Upper lobe of left lung (tissue), 6 donors: ENCODE results near the gene DST. TPM values are rescaled to one million over a fixed set of nuclear protein-coding genes. Genes with fewer than 3 reads are reported as not detected.

Experiments
- ATAC-seq, 2 donors: fragments of 200-7000 bp; cut with Tn5 transposase; one replicate each; pipeline ENCODE4 v1.9.1; 2022; ENCODE audit warnings: mild to moderate bottlenecking in 2 of 2, moderate library complexity in 2 of 2; ENCODE audit not compliant: low FRiP score in 2 of 2
- DNase-seq, 2 donors: peaks; one replicate each; pipeline ENCODE4 v3.0.0-alpha.2; 2019 to 2020
- H3K27ac ChIP-seq, 4 donors: fragments of 200-600 bp; sonication (generic); one replicate each; pipeline ENCODE4 v1.5.1; 2016 to 2019
- H3K27me3 ChIP-seq, 4 donors: fragments of 200-600 bp; sonication (generic); one replicate each; pipeline ENCODE4 v1.5.1; 2017 to 2019
- H3K36me3 ChIP-seq, 4 donors: fragments of 200-600 bp; sonication (generic); one replicate each; pipeline ENCODE4 v1.5.1; 2016 to 2019
- H3K4me1 ChIP-seq, 4 donors: fragments of 200-600 bp; sonication (generic); one replicate each; pipeline ENCODE4 v1.5.1; 2018 to 2019
- H3K4me3 ChIP-seq, 4 donors: fragments of 200-600 bp; sonication (generic); one replicate each; pipeline ENCODE4 v1.5.1; 2017 to 2019; ENCODE audit warnings: mild to moderate bottlenecking in 2 of 4, moderate library complexity in 1 of 4
- H3K9me3 ChIP-seq, 4 donors: fragments of 200-600 bp; sonication (generic); one replicate each; pipeline ENCODE4 v1.5.1; 2018 to 2019
- CTCF ChIP-seq, 6 experiments: fragments of 450-650 bp in 4 of 6; fragments of 200-600 bp in 2 of 6; sonication (generic) in 2 of 6; IDR thresholded peaks; one replicate each; pipeline ENCODE4 v1.5.1; 2016 to 2019; ENCODE audit warnings: antibody characterized with exemption in 6 of 6
- EP300 ChIP-seq, 4 donors: sonication (generic); formaldehyde crosslinking; IDR thresholded peaks; one replicate each; pipeline ENCODE4 v1.5.1; 2017; ENCODE audit warnings: antibody characterized with exemption in 4 of 4, control low read depth in 2 of 4
- POLR2A ChIP-seq, 4 donors: fragments of 450-650 bp; IDR thresholded peaks; one replicate each; pipeline ENCODE4 v1.5.1; 2016 to 2017; ENCODE audit warnings: antibody characterized with exemption in 4 of 4, mild to moderate bottlenecking in 2 of 4
- POLR2AphosphoS5 ChIP-seq, 2 donors: sonication (generic); formaldehyde crosslinking; IDR thresholded peaks; one replicate each; pipeline ENCODE4 v1.5.1; 2017; ENCODE audit warnings: antibody characterized with exemption in 2 of 2
- WGBS, 2 donors: methylation state at CpG; one replicate each; pipeline ENCODE4 v1.1.5; 2017 to 2018; 5-methylcytosine and 5-hydroxymethylcytosine counted together
- total RNA-seq, 6 donors: library from RNA; depleted of rRNA in 4 of 6; stranded (reverse); fragments of >200 nt in 4 of 6; gene quantifications; one replicate each; pipeline versions ENCODE4 v1.1.0 to v1.2.1, GENCODE V29; 2016 to 2021
- donor health status: DM: no; HTN: no; CAD: no; lungs with moderate emphysema.
- donor health status: DM: no; HTN: yes; CAD: no; lungs with severe emphysema.

DST gene
- total RNA-seq, 6 donors from 2014 or later = 241 to 477 (median 341) TPM

GRCh38 chr6:56537223-56537770, 105.4 kb downstream of the DST start:
- H3K4me1 ChIP-seq = peaks cover 10 to 33% (median 24%) of the 10 kb centered on the region in 4 donors
- TF ChIP-seq POLR2AphosphoS5 (IDR thresholded peaks at IDR 0.05) (no peak), CTCF (IDR thresholded peaks at IDR 0.05) (no peak), POLR2A (IDR thresholded peaks at IDR 0.05) (no peak), EP300 (IDR thresholded peaks at IDR 0.05) (no peak)
- ATAC-seq (no peak), DNase-seq (no peak)
- peak overlapping the region in 2 of 4 donors; percentile 37 to 52 for H3K27ac ChIP-seq
- H3K9me3 ChIP-seq = no peaks in the 10 kb centered on the region
- peak overlapping the region in 3 of 4 donors; percentile 6 to 59 (median 55) for H3K4me3 ChIP-seq
- no peaks in the 10 kb centered on the region for H3K27me3 ChIP-seq
- peaks cover 0 to 34% (median 2%) of the 10 kb centered on the region in 4 donors for H3K36me3 ChIP-seq

DNA sequence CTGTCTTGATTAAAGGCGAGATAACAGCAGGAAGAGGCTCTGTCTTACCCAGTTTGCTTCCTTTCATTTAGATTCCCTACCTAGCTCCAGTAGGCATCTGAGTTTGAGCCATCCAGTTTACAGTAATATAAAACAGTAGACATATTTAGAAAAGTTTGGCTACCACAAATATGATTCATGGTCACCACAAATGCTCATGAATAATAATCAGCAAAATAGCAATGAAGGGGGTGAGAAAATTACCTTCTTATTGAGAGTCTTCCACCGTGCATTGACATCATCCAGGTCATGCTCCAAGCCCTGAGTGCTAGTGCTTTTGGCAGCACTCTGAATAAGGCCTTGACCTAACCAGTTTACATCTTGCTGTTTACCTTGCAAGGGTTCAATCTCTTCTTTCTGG, 106.2 kb downstream of the DST start:
- H3K4me1 ChIP-seq = peaks cover 4 to 33% (median 19%) of the 10 kb centered on the region in 4 donors
- 81 to 84% methylated on average over 2 of the region's 2 CpGs for WGBS, 2 donors
- H3K36me3 ChIP-seq = peaks cover 0 to 41% (median 5%) of the 10 kb centered on the region in 4 donors
- TF ChIP-seq POLR2A (IDR thresholded peaks at IDR 0.05) (no peak), POLR2AphosphoS5 (IDR thresholded peaks at IDR 0.05) (no peak), CTCF (IDR thresholded peaks at IDR 0.05) (no peak), EP300 (IDR thresholded peaks at IDR 0.05) (no peak)
- peak overlapping the region in 1 of 4 donors; percentile 37 for H3K27ac ChIP-seq
- H3K27me3 ChIP-seq = no peaks in the 10 kb centered on the region
- no peak for DNase-seq
- H3K4me3 ChIP-seq = peak overlapping the region in 1 of 4 donors; percentile 59
- no peaks in the 10 kb centered on the region for H3K9me3 ChIP-seq
- no peak for ATAC-seq

DNA sequence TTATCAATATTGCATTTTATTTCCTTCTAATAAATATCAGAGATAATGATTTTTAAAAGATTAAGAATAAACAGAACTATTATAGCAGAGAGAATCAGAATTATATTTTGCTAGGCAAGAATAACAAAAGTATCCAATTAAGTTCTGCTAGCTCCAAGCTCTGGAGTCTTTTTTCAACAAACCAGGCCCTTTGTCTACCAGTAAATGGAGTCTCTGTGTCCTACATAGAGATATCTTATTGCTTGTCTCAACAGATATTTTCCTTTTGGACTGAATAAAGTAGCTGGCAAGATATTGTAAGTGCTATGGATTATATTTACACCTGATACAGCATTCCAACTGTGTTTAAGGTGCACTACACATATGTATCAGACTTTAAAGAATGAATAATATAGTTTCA, 107.1 kb downstream of the DST start:
- H3K27me3 ChIP-seq = no peaks in the 10 kb centered on the region
- H3K9me3 ChIP-seq = no peaks in the 10 kb centered on the region
- peaks cover 3 to 30% (median 10%) of the 10 kb centered on the region in 4 donors for H3K4me1 ChIP-seq
- peaks cover 0 to 50% (median 6%) of the 10 kb centered on the region in 4 donors for H3K36me3 ChIP-seq
- no peak for ATAC-seq
- TF ChIP-seq POLR2AphosphoS5 (IDR thresholded peaks at IDR 0.05) (no peak), EP300 (IDR thresholded peaks at IDR 0.05) (no peak), CTCF (IDR thresholded peaks at IDR 0.05) (no peak), POLR2A (IDR thresholded peaks at IDR 0.05) (no peak)
- no peak for DNase-seq
- H3K4me3 ChIP-seq = peak overlapping the region in 1 of 4 donors; percentile 59
- H3K27ac ChIP-seq = peak overlapping the region in 1 of 4 donors; percentile 7

- H3K27me3 ChIP-seq = no peaks in the 10 kb centered on the region
- H3K9me3 ChIP-seq = no peaks in the 10 kb centered on the region
- H3K36me3 ChIP-seq = peaks cover 0 to 54% (median 6%) of the 10 kb centered on the region in 4 donors
- no peak for ATAC-seq
- peak overlapping the region in 1 of 4 donors; percentile 20 for H3K27ac ChIP-seq
- 74 to 81% methylated on average over 8 of the region's 8 CpGs for WGBS, 2 donors
- peak overlapping the region in 1 of 4 donors; percentile 12 for H3K4me3 ChIP-seq
- peak in 1 of 2 donors; percentile 9 for DNase-seq
- no peak for TF ChIP-seq EP300 (IDR thresholded peaks at IDR 0.05)
- TF ChIP-seq CTCF (IDR thresholded peaks at IDR 0.05) = no peak
- TF ChIP-seq POLR2AphosphoS5 (IDR thresholded peaks at IDR 0.05) = no peak
- no peak for TF ChIP-seq POLR2A (IDR thresholded peaks at IDR 0.05)
- H3K4me1 ChIP-seq = peaks cover 3 to 27% (median 5%) of the 10 kb centered on the region in 4 donors
Observed at GRCh38 chr6:56534680-56535419, 107.8 kb downstream of the DST start.
